ENCODE results near the gene PRPF8. TPM values are rescaled to one million over a fixed set of nuclear protein-coding genes. Genes with fewer than 3 reads are reported as not detected.
"Not testable (repeated sequence)": the region's sequence is repeated elsewhere in the genome, so short reads cannot be mapped to it uniquely, and the experiment has no call there.

Gene PRPF8
- total RNA-seq, 1 donor from 2014 or later = 263 TPM

GRCh38 chr17:1711804-1712203 is 27.1 kb upstream of the PRPF8 start:
- no peak for ATAC-seq
- Histone ChIP-seq H3K36me3 (peaks cover 46% of the 10 kb centered on the region), H3K27ac (no peak overlapping the region), H3K9me3 (no peaks in the 10 kb centered on the region), H3K4me1 (peaks cover 51% of the 10 kb centered on the region), H3K4me3 (no peak overlapping the region), H3K27me3 (no peaks in the 10 kb centered on the region)
- intact Hi-C loops (cut with DNase I) = loop anchor here (10.0 kb wide), 2 partner anchors 73 to 113 kb away; partner anchors contain the start of gene SMYD4
- DNase-seq = no peak
- TF ChIP-seq CTCF (IDR thresholded peaks at IDR 0.05) = no peak

GRCh38 chr17:1710807-1711553 is 26.3 kb upstream of the PRPF8 start:
- Histone ChIP-seq H3K9me3 (no peaks in the 10 kb centered on the region), H3K36me3 (peaks cover 46% of the 10 kb centered on the region), H3K27ac (peak overlapping the region; percentile 79), H3K4me1 (peaks cover 51% of the 10 kb centered on the region), H3K4me3 (peak overlapping the region; percentile 71), H3K27me3 (no peaks in the 10 kb centered on the region)
- ATAC-seq (no peak), DNase-seq (no peak)
- no peak for TF ChIP-seq CTCF (IDR thresholded peaks at IDR 0.05)
- intact Hi-C loops (cut with DNase I) = loop anchor here (10.0 kb wide), 2 partner anchors 74 to 114 kb away; partner anchors contain the start of gene SMYD4

- intact Hi-C loops (cut with DNase I) = loop anchor here (10.0 kb wide), 2 partner anchors 75 to 115 kb away; partner anchors contain the start of gene SMYD4
- Histone ChIP-seq H3K36me3 (peaks cover 46% of the 10 kb centered on the region), H3K9me3 (no peaks in the 10 kb centered on the region), H3K4me3 (peak within 1 kb of the TSS; percentile 71), H3K4me1 (peaks cover 51% of the 10 kb centered on the region), H3K27ac (peak within 1 kb of the TSS; percentile 79), H3K27me3 (no peaks in the 10 kb centered on the region)
- TF ChIP-seq CTCF (IDR thresholded peaks at IDR 0.05) = no peak
- ATAC-seq (peak; percentile 75), DNase-seq (peak; percentile 91)
Observed at GRCh38 chr17:1709971-1710806, 25.5 kb upstream of the PRPF8 start, which contains the start of gene TLCD2. TSS of gene TLCD2 (minus strand) at chr17:1710377. CDS start at chr17:1710242, 135 bp downstream.

GRCh38 chr17:1709403-1709951 is 24.8 kb upstream of the PRPF8 start:
- intact Hi-C loops (cut with DNase I) = no loop called here
- peak overlapping the region; percentile 71 for H3K4me3 ChIP-seq
- ATAC-seq (peak; percentile 56), DNase-seq (no peak)
- H3K9me3 ChIP-seq = no peaks in the 10 kb centered on the region
- H3K36me3 ChIP-seq = peaks cover 46% of the 10 kb centered on the region
- H3K4me1 ChIP-seq = peaks cover 46% of the 10 kb centered on the region
- H3K27ac ChIP-seq = peak overlapping the region; percentile 79
- TF ChIP-seq CTCF (IDR thresholded peaks at IDR 0.05) = no peak
- no peaks in the 10 kb centered on the region for H3K27me3 ChIP-seq

GRCh38 chr17:1708791-1709346 is 24.2 kb upstream of the PRPF8 start:
- intact Hi-C loops (cut with DNase I); DNase-seq; ATAC-seq; H3K27ac ChIP-seq; H3K27me3 ChIP-seq; H3K9me3 ChIP-seq: not testable (repeated sequence)
- Histone ChIP-seq H3K36me3 (peaks cover 43% of the 10 kb centered on the region), H3K4me1 (peaks cover 40% of the 10 kb centered on the region), H3K4me3 (peak overlapping the region; percentile 71)
